Neural crest cell (in vitro differentiated cells): ENCODE results near the gene ASCL1. TPM values are rescaled to one million over a fixed set of nuclear protein-coding genes. Genes with fewer than 3 reads are reported as not detected.
A peak's percentile ranks its signal among the peaks of the same experiment; 100 is the strongest.

Experiments
- DNase-seq: peaks from one replicate; pipeline ENCODE4 v3.0.0; 2021; ENCODE audit warnings: low read depth, mixed read lengths, low spot score
- H3K27ac Mint-ChIP-seq: one replicate; pipeline ENCODE4 v1.8.0; 2021; ENCODE audit warnings: mild to moderate bottlenecking, mixed read lengths; ENCODE audit not compliant: unreplicated experiment
- H3K27me3 Mint-ChIP-seq: 2 replicates; pipeline ENCODE4 v1.8.0; 2021; ENCODE audit warnings: low read depth, mild to moderate bottlenecking, mixed read lengths
- H3K36me3 Mint-ChIP-seq: 2 replicates; pipeline ENCODE4 v1.8.0; 2021; ENCODE audit warnings: low read depth, mild to moderate bottlenecking, mixed read lengths
- H3K4me1 Mint-ChIP-seq: 2 replicates; pipeline ENCODE4 v1.8.0; 2021; ENCODE audit warnings: mixed read lengths
- H3K4me3 Mint-ChIP-seq: one replicate; pipeline ENCODE4 v1.8.0; 2021; ENCODE audit warnings: mild to moderate bottlenecking, mixed read lengths
- H3K9me3 Mint-ChIP-seq: 2 replicates; pipeline ENCODE4 v1.8.0; 2021; ENCODE audit warnings: mixed read lengths
- total RNA-seq: library from RNA; stranded (reverse); gene quantifications from 2 replicates; pipeline ENCODE4 v1.2.1, GENCODE V29; 2021
- TF ChIP-seq, protein P1 (sequence below): fragments of 200-600 bp; sonication (generic); conservative IDR thresholded peaks from 2 replicates; pipeline ENCODE4 v1.5.0; 2021; ENCODE audit warnings: antibody characterized with exemption, mild to moderate bottlenecking

ASCL1 gene
- total RNA-seq, 1 donor from 2014 or later: 4.3 TPM

DNA sequence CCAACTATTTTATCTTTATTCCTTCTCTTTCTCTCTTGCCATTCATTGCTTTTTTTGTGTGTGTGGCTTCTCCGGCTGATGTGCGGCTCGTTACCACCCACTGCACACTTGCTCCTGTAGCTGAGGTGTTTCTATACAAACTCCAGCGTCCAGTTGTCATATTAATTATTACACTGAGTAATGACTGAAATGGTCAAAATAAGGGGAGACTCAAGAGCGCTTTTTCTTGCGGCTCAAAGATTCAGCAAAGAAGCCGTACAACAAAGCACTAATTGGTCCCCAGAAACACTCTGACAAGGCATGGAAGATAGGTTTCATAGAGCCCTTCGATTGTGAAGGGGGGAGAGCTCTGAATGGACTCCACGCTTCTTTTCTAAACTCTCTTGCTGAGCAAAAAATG lies 5.6 kb upstream of the ASCL1 start:
- Mint-ChIP-seq H3K27me3 (peaks cover 99% of the 10 kb centered on the region), H3K4me1 (peaks cover 29% of the 10 kb centered on the region), H3K27ac (no peak overlapping the region), H3K36me3 (no peaks in the 10 kb centered on the region), H3K9me3 (no peaks in the 10 kb centered on the region), H3K4me3 (peak overlapping the region; percentile 35)
- DNase-seq: no peak
- TF ChIP-seq, protein P1, sequence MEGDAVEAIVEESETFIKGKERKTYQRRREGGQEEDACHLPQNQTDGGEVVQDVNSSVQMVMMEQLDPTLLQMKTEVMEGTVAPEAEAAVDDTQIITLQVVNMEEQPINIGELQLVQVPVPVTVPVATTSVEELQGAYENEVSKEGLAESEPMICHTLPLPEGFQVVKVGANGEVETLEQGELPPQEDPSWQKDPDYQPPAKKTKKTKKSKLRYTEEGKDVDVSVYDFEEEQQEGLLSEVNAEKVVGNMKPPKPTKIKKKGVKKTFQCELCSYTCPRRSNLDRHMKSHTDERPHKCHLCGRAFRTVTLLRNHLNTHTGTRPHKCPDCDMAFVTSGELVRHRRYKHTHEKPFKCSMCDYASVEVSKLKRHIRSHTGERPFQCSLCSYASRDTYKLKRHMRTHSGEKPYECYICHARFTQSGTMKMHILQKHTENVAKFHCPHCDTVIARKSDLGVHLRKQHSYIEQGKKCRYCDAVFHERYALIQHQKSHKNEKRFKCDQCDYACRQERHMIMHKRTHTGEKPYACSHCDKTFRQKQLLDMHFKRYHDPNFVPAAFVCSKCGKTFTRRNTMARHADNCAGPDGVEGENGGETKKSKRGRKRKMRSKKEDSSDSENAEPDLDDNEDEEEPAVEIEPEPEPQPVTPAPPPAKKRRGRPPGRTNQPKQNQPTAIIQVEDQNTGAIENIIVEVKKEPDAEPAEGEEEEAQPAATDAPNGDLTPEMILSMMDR: no peak

DNA sequence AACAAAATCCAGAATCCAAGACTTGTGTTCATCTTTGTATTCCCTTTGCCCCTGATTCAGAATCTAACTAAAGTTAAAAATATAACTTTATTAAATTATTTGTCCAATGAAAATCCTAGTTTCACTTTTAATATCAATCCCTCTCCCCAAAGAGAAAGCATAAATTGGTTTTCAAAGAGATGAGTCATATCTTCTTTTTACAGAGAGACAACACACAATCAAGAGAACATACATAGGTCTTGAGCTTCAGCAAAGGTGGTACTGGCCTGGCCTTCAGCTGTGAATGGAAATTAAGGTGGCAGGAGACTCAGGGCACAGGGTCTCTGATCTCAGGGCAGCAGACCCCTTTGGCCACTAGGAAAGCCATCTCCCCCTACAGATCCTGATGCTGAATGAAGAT lies 4.3 kb upstream of the ASCL1 start:
- Mint-ChIP-seq H3K27ac (no peak overlapping the region), H3K4me3 (peak overlapping the region; percentile 7), H3K36me3 (no peaks in the 10 kb centered on the region), H3K4me1 (peaks cover 41% of the 10 kb centered on the region), H3K9me3 (no peaks in the 10 kb centered on the region), H3K27me3 (peaks cover 98% of the 10 kb centered on the region)
- TF ChIP-seq, protein P1: no peak
- no peak for DNase-seq

DNA sequence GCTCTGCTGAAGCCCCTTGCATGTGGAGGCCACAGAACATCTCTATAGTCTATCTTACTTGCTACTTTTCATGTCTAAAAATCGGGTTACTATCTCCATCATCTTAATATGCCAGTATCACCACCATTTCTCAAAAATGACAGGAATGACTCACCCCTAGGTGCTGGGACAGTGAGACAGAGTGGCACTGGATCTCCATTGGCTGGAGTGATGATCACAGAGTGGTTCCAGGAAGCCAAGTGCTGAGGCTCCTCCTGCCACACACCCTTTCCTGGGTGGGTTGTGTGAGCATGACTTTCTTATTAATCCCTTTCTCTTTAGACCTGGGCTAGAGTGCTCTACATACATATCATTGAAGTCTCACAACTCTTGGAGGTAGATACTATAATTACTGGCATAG lies 3.3 kb upstream of the ASCL1 start:
- TF ChIP-seq, protein P1: no peak
- Mint-ChIP-seq H3K4me1 (peaks cover 44% of the 10 kb centered on the region), H3K36me3 (no peaks in the 10 kb centered on the region), H3K9me3 (no peaks in the 10 kb centered on the region), H3K27ac (no peak overlapping the region), H3K4me3 (no peak overlapping the region), H3K27me3 (peaks cover 97% of the 10 kb centered on the region)
- no peak for DNase-seq

DNA sequence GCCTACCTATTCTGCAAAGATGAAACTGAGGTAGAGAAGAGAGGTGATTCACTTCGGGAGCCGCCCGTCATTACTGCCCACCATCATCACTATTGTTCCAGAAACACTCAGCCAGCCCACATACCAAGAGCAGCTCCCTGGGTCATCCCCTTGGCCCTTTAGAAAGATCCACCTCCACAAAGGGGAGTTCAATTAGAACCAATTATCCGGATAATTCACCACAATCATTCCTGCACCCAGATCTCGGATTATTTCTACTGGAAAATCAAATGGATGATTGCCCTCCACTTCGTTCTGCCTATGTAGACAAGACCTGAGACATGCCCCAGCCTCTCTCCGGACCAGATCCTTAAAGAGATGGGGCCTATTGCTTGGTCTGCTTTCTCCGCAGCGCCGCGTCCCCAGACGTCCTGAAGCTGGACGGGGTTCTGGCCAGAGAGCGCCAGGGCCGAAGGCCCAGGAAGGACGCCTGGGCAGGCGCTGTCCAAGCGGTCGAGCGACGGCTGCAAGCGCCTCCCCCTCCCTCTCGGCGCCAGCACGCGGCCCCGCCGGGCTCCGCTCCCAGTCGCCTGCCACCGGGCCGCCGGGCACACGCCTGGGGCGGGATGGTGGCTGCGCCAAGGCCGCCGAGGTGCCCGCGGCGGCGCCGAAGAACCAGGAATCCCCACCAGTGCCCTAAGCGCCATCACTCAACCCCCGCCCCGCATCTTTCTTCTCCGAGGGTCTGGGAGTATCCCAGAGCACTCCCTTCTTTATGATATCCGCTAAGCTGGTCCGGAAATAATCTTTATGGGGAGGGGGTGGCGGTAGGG lies 1.3 kb upstream of the ASCL1 start:
- Mint-ChIP-seq H3K4me1 (peaks cover 42% of the 10 kb centered on the region), H3K27me3 (peaks cover 97% of the 10 kb centered on the region), H3K36me3 (no peaks in the 10 kb centered on the region), H3K4me3 (peak overlapping the region; percentile 87), H3K9me3 (no peaks in the 10 kb centered on the region), H3K27ac (no peak overlapping the region)
- TF ChIP-seq, protein P1: no peak
- DNase-seq: no peak

DNA sequence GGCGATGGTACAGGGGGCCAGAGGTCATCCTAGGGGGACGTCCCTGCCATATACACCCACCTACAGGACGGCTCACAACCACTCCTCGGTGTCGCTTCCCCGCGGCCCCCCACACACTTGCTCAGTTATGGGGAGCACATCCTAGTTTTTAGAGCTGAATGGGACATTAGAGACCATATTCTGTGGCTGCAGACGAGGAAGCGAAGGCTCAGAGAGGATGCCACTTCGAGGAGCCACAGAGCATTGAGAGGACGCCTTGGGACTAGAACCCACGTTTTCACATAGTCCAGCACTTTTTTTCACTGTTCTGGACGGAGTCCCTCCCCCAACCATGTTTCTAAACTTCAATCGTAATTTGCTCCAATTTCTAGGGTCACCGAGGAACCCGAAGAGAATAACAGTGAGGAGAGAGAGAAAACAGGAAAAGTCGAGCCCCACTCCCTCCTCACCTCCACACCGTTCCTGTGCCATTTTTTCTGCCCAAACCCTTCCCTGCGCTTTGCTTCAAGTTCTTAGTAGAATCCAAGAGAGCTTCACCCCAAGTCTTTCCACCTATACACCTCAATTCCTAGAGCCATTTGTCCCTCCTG lies 641 bp upstream of the ASCL1 start:
- TF ChIP-seq, protein P1: no peak
- no peaks in the 10 kb centered on the region for H3K9me3 Mint-ChIP-seq
- peaks cover 46% of the 10 kb centered on the region for H3K4me1 Mint-ChIP-seq
- no peak overlapping the region for H3K27ac Mint-ChIP-seq
- peaks cover 97% of the 10 kb centered on the region for H3K27me3 Mint-ChIP-seq
- no peak for DNase-seq
- peak overlapping the region; percentile 87 for H3K4me3 Mint-ChIP-seq
- H3K36me3 Mint-ChIP-seq: no peaks in the 10 kb centered on the region
